Activated T-cell treated with anti-CD3 and anti-CD28 coated beads, Interleukin-2, amount 50 U/mL, for 48 hours (primary cell): ENCODE measurements around the gene PEA15.

Experiments used
- DNase-seq, 2 experiments: peaks; one replicate each; pipeline ENCODE4 v3.0.0-alpha.2; 2020

The PEA15 gene

DNA sequence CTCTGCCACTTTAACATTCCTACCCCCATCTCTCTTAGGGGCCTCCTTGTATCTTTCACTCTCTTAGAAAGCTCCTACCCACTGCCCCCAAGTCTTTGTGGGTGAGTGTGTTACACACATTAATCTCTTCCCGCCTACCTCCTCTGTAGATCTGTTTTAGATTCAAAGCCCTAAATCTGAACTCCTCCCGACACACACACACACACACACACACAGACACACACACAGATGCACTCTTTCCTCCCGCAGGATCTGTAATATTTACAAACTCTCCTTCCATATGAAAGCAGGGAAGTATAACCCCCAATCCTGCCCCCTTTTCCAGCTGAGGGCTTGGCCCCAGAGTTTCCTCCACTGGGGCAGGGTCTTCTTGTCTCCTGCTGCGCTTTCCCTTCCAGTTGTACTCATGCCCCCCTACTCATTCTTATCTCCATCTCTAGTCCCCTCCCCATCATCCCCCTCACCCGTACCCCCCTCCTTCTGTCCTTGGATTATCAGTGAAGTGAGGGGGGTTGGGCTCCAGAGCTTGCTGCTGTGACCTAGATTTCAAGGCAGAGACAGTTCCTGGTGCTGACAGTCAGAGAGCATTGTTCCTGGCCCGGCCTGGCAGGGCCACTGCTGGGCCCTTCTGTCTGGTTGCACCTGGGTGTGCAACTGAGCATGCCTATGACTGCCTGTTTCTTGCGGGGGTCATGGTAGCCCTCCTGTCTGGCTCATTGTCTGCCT, 4.3 kb downstream of the PEA15 start:
- no peak for DNase-seq

- no peak for DNase-seq
These were observed 5.4 kb downstream of the PEA15 start for GRCh38 chr1:160210561-160210960.

DNA sequence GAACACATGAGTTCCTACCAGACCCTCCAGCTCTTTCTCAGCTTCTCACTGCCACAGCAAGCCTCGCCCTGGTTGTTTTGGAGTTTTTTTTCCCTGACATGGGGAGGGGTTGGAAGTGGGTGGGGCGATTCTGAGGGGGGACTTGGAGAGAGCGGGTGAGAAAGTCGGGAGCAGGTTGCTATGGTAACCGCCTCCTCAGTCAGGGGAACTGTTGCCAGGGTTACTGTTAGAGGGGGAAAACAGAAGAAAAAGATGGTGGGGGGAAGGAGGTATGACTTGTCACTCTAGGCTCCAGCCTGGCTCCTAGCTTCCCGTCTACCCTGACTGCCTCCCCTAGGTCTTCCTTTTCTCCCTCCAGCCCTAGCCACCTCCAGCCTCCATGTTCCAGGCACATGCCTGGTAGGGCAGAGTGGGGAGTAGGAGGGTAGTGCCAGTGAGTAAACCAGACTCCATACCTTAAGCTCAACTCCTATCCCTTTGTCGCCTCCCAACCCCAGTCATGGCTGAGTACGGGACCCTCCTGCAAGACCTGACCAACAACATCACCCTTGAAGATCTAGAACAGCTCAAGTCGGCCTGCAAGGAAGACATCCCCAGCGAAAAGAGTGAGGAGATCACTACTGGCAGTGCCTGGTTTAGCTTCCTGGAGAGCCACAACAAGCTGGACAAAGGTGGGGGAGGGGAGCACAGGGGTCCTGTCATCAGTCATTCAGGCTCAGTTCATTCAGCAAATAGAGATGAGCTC, 6.0 kb downstream of the PEA15 start:
- no peak for DNase-seq

DNA sequence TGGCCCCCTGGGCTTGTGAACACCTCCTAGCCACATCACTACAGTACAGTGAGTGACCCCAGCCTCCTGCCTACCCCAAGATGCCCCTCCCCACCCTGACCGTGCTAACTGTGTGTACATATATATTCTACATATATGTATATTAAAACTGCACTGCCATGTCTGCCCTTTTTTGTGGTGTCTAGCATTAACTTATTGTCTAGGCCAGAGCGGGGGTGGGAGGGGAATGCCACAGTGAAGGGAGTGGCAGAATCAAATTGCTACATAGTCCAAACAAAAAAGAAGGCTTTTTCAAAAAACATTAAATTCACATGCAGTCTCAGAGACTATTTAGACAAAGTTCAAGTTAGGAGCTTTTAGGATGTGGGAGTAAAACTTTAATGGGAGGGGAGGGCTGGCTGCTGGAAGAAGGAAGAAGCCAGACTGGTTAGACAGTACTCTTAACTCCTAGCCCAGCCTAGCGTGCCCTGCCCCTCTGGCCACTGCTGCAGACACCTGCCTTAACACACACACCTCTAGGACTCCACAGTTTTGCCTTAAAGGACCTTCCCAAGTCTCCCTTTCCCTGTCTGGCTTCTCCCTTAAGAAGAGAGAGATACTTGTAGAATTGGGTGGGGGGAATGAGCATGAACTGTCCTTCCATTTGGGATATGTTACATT, 9.4 kb downstream of the PEA15 start:
- no peak for DNase-seq

GRCh38 chr1:160216301-160216700, 11.1 kb downstream of the PEA15 start:
- no peak for DNase-seq

- DNase-seq: no peak
These were observed 12.4 kb downstream of the PEA15 start for GRCh38 chr1:160217481-160218051.

DNA sequence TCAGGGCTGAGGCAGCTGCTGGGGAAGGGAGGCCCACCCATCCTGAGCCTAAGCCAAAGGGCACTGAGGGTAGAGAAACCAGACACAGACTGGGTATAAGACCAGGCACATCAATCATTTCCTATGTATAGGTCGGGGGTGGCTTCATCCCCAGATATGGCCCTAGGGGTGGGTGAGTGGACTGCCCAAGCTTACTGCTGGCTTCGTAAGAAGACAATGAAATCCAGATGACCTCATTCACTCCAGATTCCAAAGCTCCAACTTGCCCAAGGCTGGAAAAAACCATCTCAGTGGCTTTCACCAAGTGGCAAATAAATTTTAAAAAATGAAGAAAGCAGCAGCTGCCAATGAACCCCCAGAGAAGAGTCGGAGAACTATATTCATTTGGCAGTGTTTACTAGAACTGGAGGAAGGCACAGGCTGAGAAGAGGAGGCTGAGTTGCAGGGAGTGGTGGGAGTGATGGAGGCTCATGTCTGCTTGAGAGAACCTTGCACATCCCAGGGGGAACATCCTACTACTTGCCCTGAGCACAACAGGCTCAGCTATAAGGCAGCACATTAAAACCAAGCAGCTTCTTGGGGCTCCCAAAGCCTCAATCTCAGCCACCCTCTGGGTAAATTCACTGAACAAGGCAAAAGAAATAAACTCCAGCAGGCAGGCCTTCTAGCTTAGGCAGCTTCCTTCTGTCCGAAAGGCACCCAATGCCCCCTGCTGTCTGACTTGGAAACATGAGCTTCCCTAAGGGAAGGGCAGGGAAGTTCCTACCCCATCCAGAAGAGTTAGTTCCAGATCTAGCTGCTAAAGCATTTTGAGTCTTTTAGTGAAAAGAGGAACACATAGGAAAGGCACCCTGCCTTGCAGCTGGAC, 14.1 kb downstream of the PEA15 start:
- DNase-seq: no peak

DNA sequence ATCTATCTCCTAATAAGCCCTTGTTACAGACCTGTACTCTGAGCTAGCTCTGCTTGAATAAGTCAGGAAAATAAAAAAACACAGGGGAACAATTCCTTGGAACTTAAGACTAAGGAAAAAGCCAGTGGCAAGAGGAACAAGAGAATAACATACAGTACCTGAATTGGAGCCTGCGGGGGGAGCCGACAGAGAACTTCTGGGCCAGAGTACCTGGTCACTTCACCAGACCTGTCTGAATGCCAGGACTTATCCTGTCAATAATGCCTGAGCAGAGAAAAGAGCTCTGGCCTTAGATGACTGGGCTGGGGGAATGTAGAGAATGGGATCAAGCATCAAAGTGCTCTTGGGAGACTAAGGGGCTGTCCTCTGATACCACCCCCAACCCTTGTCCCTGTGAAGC, 15.1 kb downstream of the PEA15 start:
- DNase-seq: no peak

- no peak for DNase-seq
These were observed 15.9 kb downstream of the PEA15 start for GRCh38 chr1:160221089-160221488.

DNA sequence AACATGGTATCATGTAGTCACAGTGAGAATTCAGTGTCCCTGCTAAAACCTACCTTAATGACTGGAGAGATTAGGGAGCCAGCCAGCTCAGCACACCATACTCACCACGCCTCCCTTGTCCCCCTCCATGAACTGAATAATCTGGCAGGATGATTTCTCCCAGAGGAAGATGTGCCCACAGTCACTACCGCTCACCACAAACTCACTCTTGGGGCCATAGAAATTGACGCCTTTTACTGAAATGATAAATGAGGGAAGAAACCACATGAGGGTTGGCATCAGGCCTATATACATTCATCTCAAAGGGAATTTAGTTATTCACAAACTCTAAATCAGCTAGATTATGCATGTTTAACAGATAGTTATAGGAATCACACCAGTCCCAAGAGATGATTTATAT, 17.4 kb downstream of the PEA15 start:
- DNase-seq: no peak

DNA sequence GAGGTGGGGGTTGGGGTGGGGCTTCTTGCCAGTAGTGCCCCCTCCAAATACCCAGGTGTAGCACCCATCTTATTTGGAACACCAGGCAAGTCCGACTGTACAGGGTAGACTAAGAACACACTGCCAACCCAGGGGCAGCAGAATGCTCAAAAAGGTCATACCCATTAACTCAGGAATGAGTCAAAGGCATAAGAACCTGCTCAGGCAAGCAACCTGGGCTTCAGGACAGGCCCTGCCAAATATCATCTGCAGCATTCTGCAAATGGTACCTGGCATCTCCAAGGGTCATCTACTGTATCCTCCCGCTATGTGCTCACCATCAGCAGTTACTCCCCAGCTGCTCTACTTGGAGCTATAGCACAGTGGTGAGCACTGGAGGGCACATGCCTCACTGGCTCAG, 19.4 kb downstream of the PEA15 start:
- DNase-seq: no peak

- DNase-seq: no peak
These were observed 20.2 kb downstream of the PEA15 start for GRCh38 chr1:160225345-160225744.

GRCh38 chr1:160226623-160227022, 21.4 kb downstream of the PEA15 start:
- no peak for DNase-seq

GRCh38 chr1:160227034-160227433, 21.9 kb downstream of the PEA15 start:
- DNase-seq: no peak

DNA sequence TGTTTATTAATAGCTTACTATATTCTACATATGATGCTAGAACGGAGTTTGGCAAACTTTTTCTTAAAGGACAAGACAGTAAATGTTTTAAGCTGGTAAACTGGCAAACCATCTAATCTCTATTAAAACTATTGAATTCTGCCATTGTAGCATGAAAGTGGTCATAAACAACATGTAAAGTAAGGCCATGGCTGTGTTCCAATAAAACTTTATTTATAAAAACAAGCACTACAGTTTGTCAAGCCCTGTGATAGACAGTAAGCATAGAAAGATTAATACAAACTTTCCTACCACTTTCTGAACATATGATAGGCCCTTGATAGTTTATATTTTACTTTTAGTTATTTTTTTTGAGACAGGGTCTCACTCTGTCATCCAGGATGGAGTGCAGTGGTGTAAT, 22.4 kb downstream of the PEA15 start:
- DNase-seq: no peak

DNA sequence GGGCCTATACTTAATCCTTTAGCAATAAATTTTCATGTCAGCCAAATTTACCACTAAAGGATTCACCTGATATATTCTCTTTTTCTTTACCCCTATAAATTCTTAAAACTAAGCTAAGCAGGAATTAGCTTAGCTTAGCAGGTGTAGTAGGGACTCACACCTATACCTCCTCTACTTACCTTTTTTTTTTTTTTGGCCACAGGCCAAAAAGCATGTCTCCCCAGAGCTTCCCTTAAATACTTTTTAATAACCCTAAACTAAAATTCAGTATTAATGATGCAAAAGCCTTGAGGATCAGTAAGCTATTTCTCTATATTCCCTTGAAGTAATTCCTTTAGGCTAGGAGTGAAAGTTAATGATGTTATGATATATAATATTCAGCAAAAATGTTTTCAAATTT, 23.2 kb downstream of the PEA15 start:
- no peak for DNase-seq

GRCh38 chr1:160232911-160233310, 27.7 kb downstream of the PEA15 start:
- DNase-seq: no peak

DNA sequence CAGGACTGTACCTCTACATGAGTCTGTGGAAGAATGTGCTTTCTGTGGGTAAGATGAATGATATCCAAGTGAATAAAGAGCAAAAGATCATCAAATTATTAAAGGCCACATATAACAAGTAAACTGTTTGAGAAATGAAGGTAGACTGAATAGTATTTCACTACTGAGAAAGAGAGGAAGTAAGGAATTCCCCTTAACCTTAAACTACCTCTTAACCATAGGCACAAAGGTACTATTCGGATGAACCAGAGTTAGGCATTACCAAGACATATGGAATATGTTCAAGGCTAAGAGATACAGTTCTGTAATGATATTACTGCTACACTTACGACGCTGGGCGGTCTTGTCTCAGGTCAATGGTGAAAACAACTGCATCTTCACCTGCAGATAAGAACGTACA, 31.6 kb downstream of the PEA15 start:
- DNase-seq: no peak

DNA sequence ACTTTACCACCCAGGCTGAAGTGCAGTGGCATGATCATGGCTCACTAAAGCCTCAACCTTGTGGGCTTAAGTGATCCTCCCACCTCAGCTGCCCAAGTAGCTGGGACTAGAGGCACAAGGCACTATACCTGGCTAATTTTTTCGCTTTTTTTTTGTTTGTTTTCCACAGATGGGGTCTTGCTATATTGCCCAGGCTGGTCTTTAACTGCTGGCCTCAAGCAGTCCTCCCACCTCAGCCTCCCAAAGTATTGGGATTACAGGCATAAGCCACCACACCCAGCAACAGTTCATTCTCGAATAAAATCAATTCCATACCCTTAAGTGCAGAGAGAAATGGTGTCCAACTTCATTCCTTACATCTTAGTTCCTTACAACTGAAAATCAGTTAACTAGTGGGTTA, 32.4 kb downstream of the PEA15 start:
- no peak for DNase-seq

DNA sequence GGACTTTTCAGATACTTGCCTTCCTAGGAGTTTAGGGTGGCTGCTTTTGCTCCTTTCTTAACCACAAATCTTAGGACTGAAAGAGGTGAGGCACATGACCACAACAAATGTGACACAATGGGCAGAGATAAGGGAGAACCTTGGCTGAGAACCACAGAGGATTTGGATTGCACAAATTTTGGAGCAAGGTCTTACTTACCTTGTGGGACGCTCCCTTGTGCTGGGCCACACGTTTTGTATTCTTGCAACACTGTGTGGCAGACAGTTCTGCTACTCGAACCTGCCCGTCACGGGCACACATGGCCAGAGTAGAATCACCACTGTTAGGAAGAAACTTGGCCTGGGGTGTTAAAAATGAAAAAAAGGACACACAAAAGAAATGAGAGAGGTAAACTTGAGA, 33.2 kb downstream of the PEA15 start:
- no peak for DNase-seq

DNA sequence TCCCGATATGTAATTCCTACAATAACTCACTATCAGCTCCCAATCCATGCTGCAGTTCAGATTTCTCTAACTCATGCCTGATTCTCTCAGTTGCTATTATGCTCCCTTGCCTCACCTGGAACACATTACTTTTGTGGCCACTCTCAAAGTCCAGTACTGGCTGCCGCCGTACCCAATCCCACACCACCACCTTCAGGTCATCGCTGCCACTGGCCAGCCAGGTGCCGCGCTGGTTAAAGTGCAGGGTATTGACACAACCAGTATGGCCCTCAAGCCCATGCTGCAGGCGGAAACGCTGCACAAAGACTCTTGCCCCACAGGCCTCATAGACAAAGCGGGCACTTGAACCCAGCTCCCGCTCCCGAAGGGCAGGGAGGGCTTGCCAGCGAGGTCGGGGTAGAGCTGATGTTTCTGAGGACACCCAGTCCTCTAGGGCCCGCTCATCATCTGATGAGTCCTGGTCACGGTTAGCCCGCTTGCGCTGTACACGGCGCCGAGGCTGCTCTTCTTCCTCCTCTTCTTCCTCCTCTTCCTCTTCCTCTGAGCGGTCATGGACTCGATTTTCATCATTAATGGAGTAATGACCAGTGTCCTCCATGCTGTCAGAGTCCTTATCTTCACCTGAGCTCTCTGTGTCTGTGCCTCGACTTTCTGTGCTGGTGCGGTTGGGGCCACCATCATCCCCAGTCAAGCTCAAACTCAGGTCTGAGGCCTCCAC, 34.6 kb downstream of the PEA15 start:
- DNase-seq: no peak

DNA sequence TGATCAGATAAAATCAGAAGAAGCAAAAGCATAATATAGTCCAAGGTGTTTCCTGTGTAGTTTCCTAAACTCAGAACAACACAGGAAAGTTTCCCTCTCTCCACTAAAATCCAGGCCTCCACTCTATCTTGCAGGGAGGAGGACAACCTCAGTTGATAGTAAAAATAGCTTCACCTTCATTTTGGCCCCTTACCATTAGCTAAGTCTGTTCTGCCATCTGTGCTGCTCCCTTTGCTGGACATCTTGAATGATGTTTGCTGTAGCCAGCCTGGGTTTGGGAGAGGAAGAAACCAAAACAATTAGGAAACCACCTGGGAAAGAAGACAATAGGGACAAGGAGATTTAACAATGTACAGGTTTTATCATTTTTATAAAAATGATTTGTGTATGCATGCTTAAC, 38.6 kb downstream of the PEA15 start:
- DNase-seq: no peak
